Lower lobe of right lung (tissue), 2 donors: ENCODE measurements around the gene SH3PXD2A. TPM values are rescaled to one million over a fixed set of nuclear protein-coding genes. Genes with fewer than 3 reads are reported as not detected.

Source experiments
- ATAC-seq, 2 donors: fragments of 200-7000 bp; cut with Tn5 transposase; one replicate each; pipeline ENCODE4 v1.9.1; 2020 to 2022; ENCODE audit warnings: mild to moderate bottlenecking in 2 of 2, moderate library complexity in 2 of 2
- DNase-seq: peaks from one replicate; pipeline ENCODE4 v3.0.0-alpha.2; 2020
- H3K27ac ChIP-seq: fragments of 200-600 bp; one replicate; pipeline ENCODE4 v1.8.0; 2022
- H3K27me3 ChIP-seq: fragments of 200-600 bp; one replicate; pipeline ENCODE4 v1.8.0; 2022; ENCODE audit warnings: low read depth
- H3K36me3 ChIP-seq: fragments of 200-600 bp; one replicate; pipeline ENCODE4 v1.8.0; 2022; ENCODE audit warnings: mild to moderate bottlenecking
- H3K4me1 ChIP-seq: fragments of 200-600 bp; one replicate; pipeline ENCODE4 v1.8.0; 2022
- H3K4me3 ChIP-seq: fragments of 200-600 bp; one replicate; pipeline ENCODE4 v1.8.0; 2022; ENCODE audit warnings: mild to moderate bottlenecking
- H3K9me3 ChIP-seq: fragments of 200-600 bp; one replicate; pipeline ENCODE4 v1.8.0; 2022
- CTCF ChIP-seq: fragments of 200-600 bp; IDR thresholded peaks from one replicate; pipeline ENCODE4 v1.8.0; 2022; ENCODE audit warnings: antibody characterized with exemption, mild to moderate bottlenecking
- intact Hi-C: fragments of 100-400 bp; cut with DNase I; formaldehyde crosslinking; loops from one replicate; pipeline ENCODE4 v1.11.0; 2022
- total RNA-seq: library from RNA; stranded (reverse); fragmentation: NEBNext Ultra II Directional; extraction: Animal tissue kit (Norgen Biotek cat#: 25700); gene quantifications from one replicate; pipeline ENCODE4 v1.2.1, GENCODE V29; 2021
- donor health status: DM: no; HTN: yes; CAD: no; lungs with severe emphysema.

The SH3PXD2A gene
- total RNA-seq, 1 donor from 2014 or later = 34.8 TPM

DNA sequence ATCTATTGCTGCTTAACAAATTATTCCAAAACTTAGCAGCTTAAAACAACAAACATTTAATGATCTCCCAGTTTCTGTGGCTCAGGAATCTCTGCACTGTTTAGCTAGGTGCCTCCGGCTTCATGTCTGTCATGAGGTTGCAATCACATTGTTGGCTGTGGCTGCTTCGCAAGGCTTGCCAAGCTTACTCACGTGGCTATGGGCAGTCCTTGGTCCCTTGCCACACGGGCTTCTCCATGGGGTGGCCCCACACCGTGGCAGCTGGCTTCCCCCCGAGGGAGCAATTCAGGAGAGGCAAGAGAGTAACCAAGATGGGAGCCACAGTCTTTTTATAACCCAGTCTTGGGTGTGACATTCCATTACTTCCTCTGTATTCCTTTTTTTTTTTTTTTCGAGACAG lies 294.5 kb downstream of the SH3PXD2A start:
- Histone ChIP-seq H3K27me3 (peaks cover 10% of the 10 kb centered on the region), H3K36me3 (no peaks in the 10 kb centered on the region), H3K4me1 (peaks cover under 1% of the 10 kb centered on the region), H3K9me3 (no peaks in the 10 kb centered on the region), H3K27ac (no peak overlapping the region), H3K4me3 (no peak overlapping the region)
- ATAC-seq (no peak), DNase-seq (no peak)
- no peak for TF ChIP-seq CTCF
- intact Hi-C loops = no loop called here

DNA sequence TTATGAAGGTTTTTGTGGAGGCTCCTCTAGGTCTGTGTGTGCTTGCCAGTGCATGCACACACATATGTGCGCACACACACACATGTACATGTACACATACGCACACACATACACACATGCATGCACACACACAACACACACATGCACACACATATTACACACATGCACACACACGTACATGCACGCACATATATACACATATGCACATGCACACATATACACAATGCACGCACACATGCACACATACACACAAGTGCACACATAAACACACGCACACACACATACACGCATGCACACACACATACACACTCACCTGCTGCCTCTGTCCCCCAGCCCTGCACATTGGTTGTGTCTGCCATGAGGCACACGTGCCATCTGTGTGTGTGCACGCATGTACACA lies 295.6 kb downstream of the SH3PXD2A start:
- H3K27ac ChIP-seq = no peak overlapping the region
- TF ChIP-seq CTCF = no peak
- ATAC-seq (no peak), DNase-seq (no peak)
- H3K9me3 ChIP-seq = no peaks in the 10 kb centered on the region
- H3K36me3 ChIP-seq = no peaks in the 10 kb centered on the region
- peaks cover 14% of the 10 kb centered on the region for H3K27me3 ChIP-seq
- no peak overlapping the region for H3K4me3 ChIP-seq
- intact Hi-C loops = no loop called here
- peaks cover 8% of the 10 kb centered on the region for H3K4me1 ChIP-seq

GRCh38 chr10:103558911-103559310 lies 296.5 kb downstream of the SH3PXD2A start:
- Histone ChIP-seq H3K36me3 (no peaks in the 10 kb centered on the region), H3K4me3 (no peak overlapping the region), H3K4me1 (peaks cover 8% of the 10 kb centered on the region), H3K27ac (no peak overlapping the region), H3K27me3 (peaks cover 14% of the 10 kb centered on the region), H3K9me3 (no peaks in the 10 kb centered on the region)
- intact Hi-C loops = no loop called here
- no peak for TF ChIP-seq CTCF
- DNase-seq (no peak), ATAC-seq (no peak)

DNA sequence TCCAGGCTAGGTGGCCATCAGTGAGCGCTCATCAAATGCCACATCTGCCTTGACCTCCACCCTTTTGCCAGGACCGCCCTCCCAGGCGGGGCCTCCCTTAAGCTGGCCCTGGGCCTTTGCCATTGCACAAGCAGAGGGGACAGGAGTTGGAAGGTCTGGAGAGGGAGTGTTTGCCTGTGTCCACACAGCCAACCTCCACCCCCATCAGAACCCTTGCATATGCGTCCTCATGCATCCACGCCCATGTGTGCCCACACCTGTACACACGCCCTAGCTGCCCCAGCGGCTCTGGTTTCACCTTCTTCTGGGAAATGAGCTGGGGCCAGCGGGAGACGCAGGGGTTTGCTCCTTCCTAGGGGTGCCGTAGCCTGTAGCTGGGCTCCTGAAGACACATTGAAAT lies 297.9 kb downstream of the SH3PXD2A start:
- intact Hi-C loops = no loop called here
- ATAC-seq = no peak
- no peak for DNase-seq
- Histone ChIP-seq H3K36me3 (no peaks in the 10 kb centered on the region), H3K27me3 (peaks cover 14% of the 10 kb centered on the region), H3K27ac (no peak overlapping the region), H3K4me1 (peaks cover 8% of the 10 kb centered on the region), H3K9me3 (no peaks in the 10 kb centered on the region), H3K4me3 (no peak overlapping the region)
- no peak for TF ChIP-seq CTCF

GRCh38 chr10:103556383-103557007 lies 298.9 kb downstream of the SH3PXD2A start:
- Histone ChIP-seq H3K36me3 (no peaks in the 10 kb centered on the region), H3K9me3 (no peaks in the 10 kb centered on the region), H3K27me3 (peaks cover 14% of the 10 kb centered on the region), H3K4me3 (no peak overlapping the region), H3K27ac (no peak overlapping the region), H3K4me1 (peaks cover 14% of the 10 kb centered on the region)
- no peak for ATAC-seq
- DNase-seq = no peak
- intact Hi-C loops = no loop called here
- TF ChIP-seq CTCF = no peak

DNA sequence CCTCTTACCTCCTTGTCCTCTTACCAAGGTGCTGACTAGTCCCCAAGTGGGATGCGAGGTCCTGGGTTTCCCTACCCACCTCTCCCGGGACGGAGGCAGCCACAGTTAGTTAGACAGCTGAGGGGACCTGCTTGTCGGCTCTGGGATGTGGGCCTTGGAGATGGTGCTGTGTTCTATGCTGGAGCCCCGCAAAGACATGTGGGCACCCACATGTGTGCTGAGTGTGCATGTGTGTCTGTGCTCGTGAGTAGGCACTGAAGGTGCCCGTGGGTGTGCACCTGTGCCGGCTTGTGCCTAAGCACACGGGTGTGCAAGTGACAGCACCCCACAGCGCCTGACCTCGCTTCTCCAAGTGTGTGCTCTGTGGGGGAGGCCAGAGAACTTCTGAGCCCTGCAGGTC lies 299.7 kb downstream of the SH3PXD2A start:
- intact Hi-C loops = no loop called here
- H3K36me3 ChIP-seq = no peaks in the 10 kb centered on the region
- no peak for TF ChIP-seq CTCF
- peaks cover 14% of the 10 kb centered on the region for H3K27me3 ChIP-seq
- H3K4me3 ChIP-seq = peak overlapping the region; percentile 44
- ATAC-seq (no peak), DNase-seq (no peak)
- no peaks in the 10 kb centered on the region for H3K9me3 ChIP-seq
- no peak overlapping the region for H3K27ac ChIP-seq
- H3K4me1 ChIP-seq = peaks cover 14% of the 10 kb centered on the region
